DLD1 (cell line): ENCODE measurements around the gene PHF2.

Experiments
- in situ Hi-C: cut with HindIII; loops from 2 replicates; pipeline ENCODE4 v1.10.0; 2017; ENCODE audit warnings: low sequenced_read_pairs

PHF2 gene

GRCh38 chr9:93622691-93623090, 46.3 kb downstream of the PHF2 start:
- in situ Hi-C loops = no loop called here

DNA sequence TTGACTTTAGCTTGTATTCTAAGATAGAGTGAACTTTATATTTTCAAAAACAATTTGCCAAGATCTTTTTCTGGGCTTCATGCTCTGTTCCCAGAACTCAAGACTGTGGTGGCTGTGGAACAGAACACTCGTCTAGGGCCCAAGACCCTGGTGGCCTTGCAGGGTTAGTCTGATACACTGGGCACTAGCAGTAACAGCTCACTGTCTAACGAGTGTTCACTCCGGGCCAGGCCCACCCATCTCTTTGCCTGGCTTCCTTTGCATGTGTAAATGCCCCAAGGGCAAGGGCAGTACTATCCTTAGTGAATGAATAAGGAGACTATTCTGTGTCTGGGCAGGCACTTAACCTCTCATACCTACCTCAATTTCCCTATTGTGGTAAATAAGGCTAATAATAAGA, 47.4 kb downstream of the PHF2 start:
- in situ Hi-C loops = no loop called here

DNA sequence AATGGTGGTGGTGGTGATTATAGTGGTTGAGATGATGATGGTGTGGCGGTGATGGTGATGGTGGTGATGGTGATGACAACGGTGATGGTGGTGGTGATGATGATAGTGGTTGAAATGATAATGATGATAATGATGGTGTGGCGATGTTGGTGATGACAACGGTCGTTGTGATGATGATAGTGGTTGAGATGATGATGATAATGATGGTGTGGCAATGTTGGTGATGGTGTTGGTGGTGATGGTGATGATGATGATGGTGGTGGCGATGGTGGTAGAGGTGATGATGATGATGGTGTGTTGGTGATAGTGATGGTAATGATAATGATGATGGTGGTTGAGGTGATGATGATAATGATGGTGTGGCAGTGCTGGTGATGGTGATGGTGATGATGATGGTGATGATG, 48.0 kb downstream of the PHF2 start:
- in situ Hi-C loops = no loop called here

DNA sequence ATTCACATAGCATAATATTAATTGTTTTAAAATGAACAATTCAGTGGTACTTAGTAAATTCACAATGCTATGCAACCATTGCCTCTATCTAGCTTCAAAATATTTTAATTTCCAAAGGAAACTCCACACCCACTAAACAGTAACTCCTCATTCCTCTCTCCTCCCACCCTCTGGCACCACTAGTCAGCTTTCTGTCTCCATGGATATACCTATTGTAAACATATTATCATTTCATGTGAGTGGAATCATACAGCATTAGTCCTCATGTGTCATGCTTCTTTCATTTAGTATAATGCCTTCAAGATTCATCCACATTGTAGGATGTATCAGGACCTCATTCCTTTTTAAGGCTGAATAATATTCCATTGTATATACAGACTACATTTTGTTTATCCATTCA, 48.6 kb downstream of the PHF2 start:
- in situ Hi-C loops = no loop called here

DNA sequence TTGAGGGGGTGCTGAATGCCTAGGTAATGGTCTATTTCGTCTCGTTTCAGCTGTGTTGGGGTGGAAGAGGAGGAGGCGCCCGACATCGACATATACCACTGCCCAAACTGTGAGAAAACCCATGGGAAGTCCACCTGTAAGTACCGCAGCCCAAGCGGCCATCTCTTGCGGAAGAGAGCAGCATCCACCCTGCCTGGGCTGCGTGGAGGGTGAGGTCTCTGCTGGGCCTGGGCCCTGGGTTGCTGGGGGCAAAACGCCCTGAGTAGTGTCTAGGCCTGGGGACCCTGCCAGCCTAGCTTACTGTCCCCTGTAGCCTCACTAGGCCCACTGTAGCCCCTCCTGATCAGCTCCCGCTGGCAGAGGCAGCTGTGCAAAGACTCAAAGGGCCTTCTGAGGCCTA, 53.5 kb downstream of the PHF2 start:
- in situ Hi-C loops = no loop called here

GRCh38 chr9:93630806-93631411, 54.5 kb downstream of the PHF2 start:
- in situ Hi-C loops = no loop called here

DNA sequence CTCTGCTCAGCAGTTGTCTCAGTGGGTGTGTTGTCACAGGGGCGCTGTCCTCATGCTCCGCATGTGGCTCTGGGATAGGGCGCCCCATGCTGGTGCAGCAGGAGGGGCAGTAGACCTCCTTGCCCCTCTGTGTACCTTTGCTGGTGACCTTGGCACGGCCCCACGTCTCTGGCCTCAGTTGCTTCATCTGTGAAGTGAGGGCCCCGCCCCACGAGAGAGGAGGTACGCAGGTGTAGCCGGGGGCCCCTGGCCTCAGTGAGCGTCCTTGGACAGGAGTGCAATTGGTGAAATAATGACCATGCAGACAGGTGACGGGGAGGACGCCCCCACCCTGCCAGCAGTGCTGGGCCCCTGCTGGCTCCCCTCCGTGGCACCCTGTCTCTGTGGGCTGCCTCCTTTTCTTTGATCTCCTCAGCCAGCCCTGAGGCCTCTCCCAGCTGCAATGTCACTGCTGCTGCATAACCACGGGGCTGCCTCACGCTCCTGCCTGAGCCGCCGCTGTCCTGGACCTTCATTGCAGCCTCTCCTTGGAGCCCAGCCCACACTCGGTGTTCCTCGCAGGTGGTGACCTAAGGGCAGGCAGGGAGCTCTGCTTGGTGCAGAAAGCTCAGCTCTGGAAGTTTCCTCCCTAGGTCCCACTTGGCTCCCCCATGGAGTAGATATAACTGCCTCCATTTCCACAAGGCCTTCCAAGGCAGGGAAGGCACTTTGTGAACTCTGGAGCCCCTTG, 57.3 kb downstream of the PHF2 start:
- in situ Hi-C loops = no loop called here

DNA sequence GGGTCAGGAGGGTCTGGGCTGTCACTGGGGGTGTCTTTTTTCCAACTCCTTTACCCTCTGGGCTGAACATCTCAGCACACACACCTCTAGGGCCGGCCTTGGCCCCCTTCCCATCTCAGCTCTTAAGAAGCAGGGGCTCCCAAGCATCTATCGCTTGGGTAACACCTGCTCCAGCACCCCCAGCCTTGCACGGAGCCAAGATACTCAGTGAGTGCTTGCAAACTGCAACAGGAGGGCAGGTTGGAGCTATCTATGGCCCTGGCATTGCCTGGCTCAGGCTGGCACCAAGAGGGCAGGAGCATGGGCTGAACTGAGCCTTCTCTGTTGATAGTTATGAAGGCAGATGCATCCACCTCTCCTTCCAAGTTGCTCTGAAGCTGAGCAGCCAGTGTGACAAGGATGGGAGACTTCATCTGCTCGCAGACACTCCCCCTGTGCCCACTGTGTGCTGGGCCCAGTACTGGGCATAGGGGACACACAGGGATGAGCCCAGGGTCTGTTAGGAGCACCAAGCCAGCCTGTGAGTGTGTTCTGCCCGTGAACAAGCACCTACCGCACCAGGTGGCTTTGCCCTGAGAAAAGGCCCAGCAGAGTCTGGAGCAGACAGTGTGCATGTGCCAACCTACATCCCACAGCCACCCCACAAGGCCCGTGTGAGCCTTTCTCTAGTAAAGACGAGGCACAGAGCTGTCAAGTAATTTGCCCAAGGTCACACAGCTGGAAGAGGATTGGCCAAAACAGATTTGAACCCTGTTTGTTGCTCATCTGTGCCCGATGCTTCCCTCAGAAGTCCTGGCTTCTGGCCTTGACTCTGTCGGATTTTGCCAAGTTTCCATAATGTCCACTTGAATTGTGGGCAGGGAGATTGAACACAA, 58.2 kb downstream of the PHF2 start:
- in situ Hi-C loops = no loop called here

GRCh38 chr9:93635186-93636107, 59.1 kb downstream of the PHF2 start:
- in situ Hi-C loops = no loop called here

GRCh38 chr9:93636172-93636661, 59.8 kb downstream of the PHF2 start:
- in situ Hi-C loops = no loop called here

GRCh38 chr9:93636667-93637066, 60.3 kb downstream of the PHF2 start:
- in situ Hi-C loops = no loop called here

DNA sequence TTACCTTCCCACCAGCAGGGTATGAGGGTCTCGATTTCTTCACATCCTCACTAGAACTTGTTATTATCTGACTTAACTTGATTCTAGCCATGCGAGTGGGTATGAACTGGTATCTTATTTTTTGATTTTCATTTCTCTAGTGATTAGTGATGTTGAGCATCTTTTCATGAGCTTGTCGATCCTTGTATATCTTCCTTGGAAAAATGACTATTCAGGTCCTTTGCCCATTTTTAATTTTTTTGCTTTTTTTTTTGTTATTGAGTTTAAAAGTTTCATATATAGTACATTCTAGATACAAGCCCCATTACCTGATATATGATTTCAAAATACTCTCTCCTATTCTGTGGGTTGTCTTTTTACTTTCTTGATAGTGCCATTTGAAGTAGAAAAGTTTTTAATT, 61.5 kb downstream of the PHF2 start:
- in situ Hi-C loops = no loop called here

GRCh38 chr9:93640027-93640426, 63.6 kb downstream of the PHF2 start:
- in situ Hi-C loops = no loop called here

DNA sequence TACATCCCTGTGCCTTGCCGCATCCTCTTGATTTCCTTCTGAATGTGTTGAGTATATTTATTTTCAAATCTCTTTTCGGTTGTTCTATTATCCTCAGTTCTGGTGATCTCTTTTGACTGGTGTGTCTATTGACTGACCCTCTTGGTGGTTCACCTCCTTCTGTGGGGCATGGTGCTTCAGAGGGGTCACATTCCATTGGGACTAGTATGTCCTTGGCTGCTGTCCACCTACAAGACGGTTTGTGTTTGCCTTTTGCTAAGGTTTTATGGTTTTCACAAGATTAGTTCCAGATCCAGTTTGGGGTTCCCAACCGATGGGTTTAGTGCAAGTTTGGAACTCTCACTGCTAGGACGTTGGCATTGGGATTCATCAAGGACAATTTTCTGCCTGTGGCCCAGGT, 66.6 kb downstream of the PHF2 start:
- in situ Hi-C loops = no loop called here

DNA sequence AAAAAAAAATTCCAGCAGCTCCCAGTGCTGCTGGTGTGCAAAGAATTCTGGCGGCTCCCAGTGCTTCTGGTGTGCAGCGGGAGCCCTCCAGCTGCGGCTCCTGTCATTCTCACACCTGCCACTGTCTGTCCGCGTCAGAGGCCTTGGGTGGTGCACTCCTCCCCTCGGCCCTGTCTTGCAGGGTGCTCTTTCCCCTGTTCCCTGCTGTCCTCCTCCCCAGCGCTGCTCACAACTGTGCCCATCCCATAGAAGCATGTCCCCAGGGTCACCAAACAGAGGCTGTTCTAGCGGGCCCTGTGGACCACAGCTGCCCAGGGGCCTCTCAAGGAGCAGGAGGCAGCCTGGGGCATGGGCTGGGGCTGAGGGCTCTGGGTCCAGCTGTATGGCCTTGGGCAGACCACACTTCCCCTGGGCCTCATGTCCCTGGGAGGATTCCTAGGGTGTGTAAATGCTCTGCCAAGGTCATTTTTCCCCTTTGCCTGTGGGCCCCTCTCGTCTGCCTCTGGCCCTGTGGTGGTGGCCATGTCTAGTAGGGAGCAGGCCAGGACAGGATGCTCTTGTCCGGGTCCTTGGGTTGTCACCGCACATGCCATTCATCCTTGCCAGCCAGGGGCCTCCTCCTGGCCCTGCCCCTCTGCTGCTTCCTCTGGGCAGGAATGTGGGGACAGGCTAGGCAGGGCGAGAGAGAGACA, 68.2 kb downstream of the PHF2 start:
- in situ Hi-C loops = no loop called here

GRCh38 chr9:93645149-93645889, 68.9 kb downstream of the PHF2 start:
- in situ Hi-C loops = no loop called here

DNA sequence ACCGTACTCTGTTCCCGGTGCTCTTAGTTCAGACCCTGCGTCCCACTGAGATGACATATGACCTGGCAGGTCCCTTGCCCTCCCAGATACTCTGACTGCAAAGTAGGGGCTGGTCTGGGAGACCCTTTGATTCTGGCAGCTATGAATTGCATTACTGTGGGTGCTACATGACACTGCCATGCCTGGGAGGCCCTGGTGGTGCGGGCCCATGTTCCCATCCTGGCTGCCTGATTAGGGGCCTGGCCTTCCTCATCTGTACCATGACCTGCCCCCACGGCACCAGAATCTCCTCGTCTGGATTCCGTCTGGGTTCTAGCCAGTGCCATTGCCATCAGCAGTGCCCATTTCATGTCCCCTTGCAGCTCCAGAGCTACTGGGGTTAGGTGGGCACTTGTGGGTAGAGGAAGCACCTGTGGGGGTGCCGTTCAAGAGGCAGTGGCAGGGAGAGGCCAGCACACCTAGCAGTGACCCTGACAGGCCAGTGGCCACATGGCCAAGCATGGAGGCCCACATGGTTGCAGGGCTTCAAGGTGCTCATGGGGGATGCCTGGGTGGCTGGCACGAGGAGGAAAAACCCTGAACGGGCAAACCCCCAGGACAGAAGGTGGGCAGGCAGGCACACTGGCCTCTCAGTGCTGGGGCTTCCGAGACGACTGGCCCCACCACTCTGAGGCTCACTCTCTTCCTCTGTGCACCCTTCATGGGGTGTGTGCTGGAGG, 69.7 kb downstream of the PHF2 start:
- in situ Hi-C loops = no loop called here

GRCh38 chr9:93646640-93647178, 70.3 kb downstream of the PHF2 start:
- in situ Hi-C loops = no loop called here
